ENCODE measurements around the gene GARS1.

The GARS1 gene

GRCh38 chr7:30681815-30682211, 87.1 kb downstream of the GARS1 start:
- no peak for DNase-seq (ENCODE audit: low spot score)

GRCh38 chr7:30682212-30683083, 87.8 kb downstream of the GARS1 start, which contains the start of gene CRHR2:
TSS of gene CRHR2 (minus strand) at chr7:30682456. CDS start at chr7:30682280, 176 bp downstream.
- DNase-seq (ENCODE audit: low spot score): no peak

GRCh38 chr7:30683306-30683705, 88.6 kb downstream of the GARS1 start:
- DNase-seq (ENCODE audit: low spot score): no peak
